Ectodermal cell (in vitro differentiated cells): Measurements from ENCODE around the gene FANCD2.
"Not testable (repeated sequence)": the region's sequence is repeated elsewhere in the genome, so short reads cannot be mapped to it uniquely, and the experiment has no call there.

ENCODE experiments used
- H3K27ac ChIP-seq: 2 replicates; pipeline ENCODE4 v1.7.0; 2013; ENCODE audit warnings: mild to moderate bottlenecking, low read depth, low read length; ENCODE audit not compliant: insufficient read depth, poor library complexity, severe bottlenecking
- H3K27me3 ChIP-seq: 2 replicates; pipeline ENCODE4 v1.7.0; 2013; ENCODE audit warnings: mild to moderate bottlenecking, low read length; ENCODE audit not compliant: insufficient read depth, control insufficient read depth, poor library complexity, severe bottlenecking
- H3K36me3 ChIP-seq: one replicate; pipeline ENCODE4 v1.7.0; 2013; ENCODE audit warnings: low read length; ENCODE audit not compliant: control insufficient read depth, insufficient read depth
- H3K4me1 ChIP-seq: one replicate; pipeline ENCODE4 v1.7.0; 2013; ENCODE audit warnings: low read length; ENCODE audit not compliant: control insufficient read depth, insufficient read depth
- H3K4me3 ChIP-seq: 2 replicates; pipeline ENCODE4 v1.7.0; 2013; ENCODE audit warnings: low read depth, low read length, control low read depth; ENCODE audit not compliant: insufficient read depth
- H3K9me3 ChIP-seq: 2 replicates; pipeline ENCODE4 v1.7.0; 2013; ENCODE audit warnings: mild to moderate bottlenecking, low read length, moderate library complexity; ENCODE audit not compliant: control insufficient read depth
- WGBS, 2 experiments: methylation state at CpG; one replicate each; pipeline ENCODE4 v1.1.7; 2013; ENCODE audit warnings: missing lambda C conversion rate in 2 of 2; 5-methylcytosine and 5-hydroxymethylcytosine counted together

FANCD2 gene

GRCh38 chr3:10004960-10005564 lies 21.2 kb upstream of the FANCD2 start:
- no peaks in the 10 kb centered on the region for H3K4me1 ChIP-seq
- no peaks in the 10 kb centered on the region for H3K27me3 ChIP-seq
- H3K9me3 ChIP-seq = no peaks in the 10 kb centered on the region
- H3K36me3 ChIP-seq = peaks cover 6% of the 10 kb centered on the region
- 90 to 92% methylated on average over 5 of the region's 5 CpGs for WGBS, 2 experiments
- H3K27ac ChIP-seq = no peak overlapping the region
- H3K4me3 ChIP-seq = no peak overlapping the region

DNA sequence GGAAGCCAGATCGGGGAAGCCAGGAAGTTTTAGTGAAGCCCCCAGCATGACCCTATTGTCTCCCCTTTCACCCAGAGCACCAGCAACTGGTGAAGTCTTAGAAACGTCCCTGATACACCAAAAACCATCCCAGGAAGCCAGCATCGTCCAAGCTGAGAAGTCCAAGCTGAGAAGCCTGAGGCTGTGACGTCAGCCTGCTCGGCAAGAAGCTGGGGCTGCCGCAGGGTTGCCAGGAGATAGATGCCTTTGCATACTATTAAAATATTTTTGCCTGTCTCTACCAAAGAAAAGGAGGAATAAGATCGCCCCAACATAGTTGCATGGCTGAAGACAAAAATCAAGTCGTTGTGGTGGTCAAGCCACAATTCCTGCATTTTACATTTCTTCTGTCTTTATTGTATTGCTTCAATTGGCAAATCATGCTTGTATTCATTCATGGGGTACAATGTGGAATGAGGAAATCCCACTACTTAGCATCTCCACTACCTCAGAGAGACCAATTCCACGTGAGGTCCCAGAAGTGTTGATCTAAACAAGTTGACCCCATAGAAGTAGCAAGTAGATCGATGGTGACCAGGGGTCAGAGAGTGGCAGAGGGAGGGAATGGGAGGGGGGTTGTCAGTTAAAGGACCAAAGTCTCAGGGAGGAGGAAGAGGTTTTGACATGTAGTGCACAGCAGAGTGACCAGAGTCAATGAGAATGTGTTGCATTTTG lies 20.0 kb upstream of the FANCD2 start:
- H3K4me1 ChIP-seq = no peaks in the 10 kb centered on the region
- no peaks in the 10 kb centered on the region for H3K9me3 ChIP-seq
- no peak overlapping the region for H3K4me3 ChIP-seq
- no peaks in the 10 kb centered on the region for H3K36me3 ChIP-seq
- no peak overlapping the region for H3K27ac ChIP-seq
- WGBS, 2 experiments = 87 to 90% methylated on average over 10 of the region's 10 CpGs
- no peaks in the 10 kb centered on the region for H3K27me3 ChIP-seq

DNA sequence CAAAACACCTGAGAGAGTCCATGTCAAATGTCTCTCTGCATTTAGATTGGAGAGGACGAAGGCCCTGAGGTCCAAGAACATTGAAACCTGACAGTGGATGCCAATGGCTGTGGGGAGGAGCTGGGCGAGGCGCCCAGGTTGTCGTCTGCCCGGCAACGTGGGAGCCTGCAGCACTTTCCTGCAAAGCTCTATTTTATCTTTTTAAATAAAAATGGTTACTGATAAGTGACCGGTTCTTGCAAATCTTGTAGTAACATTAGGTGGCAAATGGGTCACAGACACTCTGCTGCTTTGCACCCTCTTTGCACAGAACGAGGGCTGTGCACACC lies 19.5 kb upstream of the FANCD2 start:
- Histone ChIP-seq H3K4me3 (no peak overlapping the region), H3K27me3 (no peaks in the 10 kb centered on the region), H3K36me3 (no peaks in the 10 kb centered on the region), H3K4me1 (no peaks in the 10 kb centered on the region), H3K27ac (no peak overlapping the region), H3K9me3 (no peaks in the 10 kb centered on the region)
- WGBS, 2 experiments = 85 to 88% methylated on average over 8 of the region's 8 CpGs

- no peak overlapping the region for H3K4me3 ChIP-seq
- H3K4me1 ChIP-seq = no peaks in the 10 kb centered on the region
- WGBS, 2 experiments = 86 to 90% methylated on average over 7 of the region's 7 CpGs
- H3K36me3 ChIP-seq = no peaks in the 10 kb centered on the region
- H3K9me3 ChIP-seq = no peaks in the 10 kb centered on the region
- H3K27me3 ChIP-seq = no peaks in the 10 kb centered on the region
- no peak overlapping the region for H3K27ac ChIP-seq
Observed at GRCh38 chr3:10007126-10007782, 19.0 kb upstream of the FANCD2 start.

DNA sequence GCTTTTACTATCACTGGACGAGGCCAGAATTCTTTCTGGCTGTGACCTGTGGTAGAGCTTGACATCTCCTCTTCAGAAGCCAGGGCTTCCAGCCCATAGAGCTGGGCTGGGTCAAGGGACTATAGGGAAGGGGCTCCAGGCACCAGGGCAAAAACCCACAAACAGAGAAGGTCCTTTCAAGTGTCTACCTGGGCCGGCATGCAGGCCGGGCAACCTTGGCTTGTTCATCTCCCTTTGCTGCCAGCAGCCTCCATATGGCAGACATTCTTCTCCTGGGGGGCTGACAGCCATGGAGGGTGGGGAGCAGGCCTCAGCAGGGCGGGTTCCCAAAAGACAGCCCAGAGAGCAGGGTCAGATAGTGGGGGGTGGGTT lies 18.0 kb upstream of the FANCD2 start:
- H3K4me1 ChIP-seq, H3K4me3 ChIP-seq, H3K36me3 ChIP-seq, H3K9me3 ChIP-seq, H3K27me3 ChIP-seq, H3K27ac ChIP-seq: not testable (repeated sequence)
- 65 to 75% methylated on average over 4 of the region's 4 CpGs for WGBS, 2 experiments

GRCh38 chr3:10008588-10009344 lies 17.5 kb upstream of the FANCD2 start:
- H3K27me3 ChIP-seq = no peaks in the 10 kb centered on the region
- WGBS, 2 experiments = 9 to 10% methylated on average over 22 to 23 of the region's 23 CpGs
- no peaks in the 10 kb centered on the region for H3K4me1 ChIP-seq
- peak overlapping the region; percentile 38 for H3K4me3 ChIP-seq
- H3K36me3 ChIP-seq = no peaks in the 10 kb centered on the region
- no peaks in the 10 kb centered on the region for H3K9me3 ChIP-seq
- H3K27ac ChIP-seq = peak overlapping the region; percentile 44

GRCh38 chr3:10010421-10010877 lies 15.8 kb upstream of the FANCD2 start:
- Histone ChIP-seq H3K27ac (no peak overlapping the region), H3K9me3 (no peaks in the 10 kb centered on the region), H3K4me3 (peak overlapping the region; percentile 42), H3K4me1 (no peaks in the 10 kb centered on the region), H3K36me3 (no peaks in the 10 kb centered on the region), H3K27me3 (no peaks in the 10 kb centered on the region)
- WGBS, 2 experiments = 14% methylated on average over 9 of the region's 9 CpGs

- H3K4me1 ChIP-seq = no peaks in the 10 kb centered on the region
- WGBS, 2 experiments = 1% methylated on average over 51 of the region's 51 CpGs
- H3K4me3 ChIP-seq = peak overlapping the region; percentile 42
- H3K27ac ChIP-seq = no peak overlapping the region
- H3K9me3 ChIP-seq = no peaks in the 10 kb centered on the region
- no peaks in the 10 kb centered on the region for H3K27me3 ChIP-seq
- H3K36me3 ChIP-seq = no peaks in the 10 kb centered on the region
Observed at GRCh38 chr3:10010878-10011465, 15.3 kb upstream of the FANCD2 start.

DNA sequence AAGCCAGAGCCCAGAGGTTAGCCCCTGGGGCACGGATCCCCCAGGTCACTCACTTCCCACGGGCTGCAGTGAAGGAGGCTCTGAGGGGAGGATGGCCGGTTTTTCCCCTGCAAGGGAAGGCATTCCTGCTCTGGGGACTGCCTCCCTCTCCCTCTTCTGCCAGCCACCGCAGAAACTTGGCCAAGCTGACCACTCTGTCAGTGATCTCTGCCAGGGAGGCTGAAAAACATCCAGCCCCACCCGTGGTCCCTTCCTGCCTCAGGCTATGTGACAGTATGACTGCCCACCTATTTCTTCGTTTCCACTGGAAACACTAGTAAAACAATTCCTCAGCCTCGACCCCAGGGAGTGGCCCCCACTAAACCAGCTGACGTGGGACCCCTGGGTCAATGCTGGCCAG lies 14.6 kb upstream of the FANCD2 start:
- WGBS, 2 experiments = 64 to 65% methylated on average over 8 of the region's 8 CpGs
- no peaks in the 10 kb centered on the region for H3K4me1 ChIP-seq
- no peaks in the 10 kb centered on the region for H3K9me3 ChIP-seq
- no peaks in the 10 kb centered on the region for H3K27me3 ChIP-seq
- H3K27ac ChIP-seq = no peak overlapping the region
- no peaks in the 10 kb centered on the region for H3K36me3 ChIP-seq
- H3K4me3 ChIP-seq = no peak overlapping the region

GRCh38 chr3:10012106-10012505 lies 14.1 kb upstream of the FANCD2 start:
- 92 to 93% methylated on average over 7 of the region's 7 CpGs for WGBS, 2 experiments
- no peaks in the 10 kb centered on the region for H3K4me1 ChIP-seq
- no peak overlapping the region for H3K4me3 ChIP-seq
- H3K36me3 ChIP-seq = no peaks in the 10 kb centered on the region
- H3K27me3 ChIP-seq = no peaks in the 10 kb centered on the region
- no peak overlapping the region for H3K27ac ChIP-seq
- H3K9me3 ChIP-seq = no peaks in the 10 kb centered on the region
